ENCODE results near the gene ZC3H12D.

Gene ZC3H12D

GRCh38 chr6:149397384-149397783, 87.4 kb downstream of the ZC3H12D start:
- no peak overlapping the region for H3K27ac ChIP-seq (ENCODE audit: low read depth, low read length)
- H3K9me3 ChIP-seq (ENCODE audit: control insufficient read depth in 1 of 2, low read length in 2 of 2), result no peaks in the 10 kb centered on the region
- peaks cover 15 to 17% of the 10 kb centered on the region in 2 donors for H3K36me3 ChIP-seq (ENCODE audit: control insufficient read depth in 1 of 2, insufficient read depth in 2 of 2, low read length in 2 of 2)
- no peaks in the 10 kb centered on the region for H3K27me3 ChIP-seq (ENCODE audit: control insufficient read depth in 1 of 2, insufficient read depth in 2 of 2, low read length in 2 of 2)
- H3K4me3 ChIP-seq (ENCODE audit: low read depth in 1 of 2, low read length in 2 of 2), result no peak overlapping the region
- peaks cover 0 to 8% of the 10 kb centered on the region in 2 donors for H3K4me1 ChIP-seq (ENCODE audit: control insufficient read depth in 1 of 2, insufficient read depth in 2 of 2, low read length in 2 of 2)
- no peak overlapping the region for H3K9ac ChIP-seq (ENCODE audit: low read depth in 1 of 2, low read length in 2 of 2)
